Fibroblast of the conjunctiva (primary cell): ENCODE results near the gene RNF224.

ENCODE experiments used
- DNase-seq: peaks from one replicate; pipeline ENCODE4 v3.0.0-alpha.2; 2010; ENCODE audit warnings: low read depth

RNF224 gene

DNA sequence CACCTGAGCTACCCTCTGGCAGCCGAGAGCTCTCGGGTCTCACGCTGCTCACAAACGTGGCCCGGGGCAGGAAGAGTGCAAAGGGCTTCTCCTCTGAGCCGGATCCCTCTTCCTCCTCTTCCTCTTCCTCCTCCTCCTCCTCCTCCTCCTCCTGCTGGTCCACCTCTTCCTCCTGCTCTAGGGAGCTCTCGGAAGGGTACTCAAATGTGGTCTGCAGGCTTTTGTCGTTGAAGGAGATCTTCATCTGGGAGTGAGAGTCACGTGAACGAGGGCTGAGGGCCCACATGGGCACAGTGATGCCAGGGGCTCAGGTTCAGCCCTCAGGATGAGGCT is 34.9 kb upstream of the RNF224 start:
- DNase-seq, result no peak

DNA sequence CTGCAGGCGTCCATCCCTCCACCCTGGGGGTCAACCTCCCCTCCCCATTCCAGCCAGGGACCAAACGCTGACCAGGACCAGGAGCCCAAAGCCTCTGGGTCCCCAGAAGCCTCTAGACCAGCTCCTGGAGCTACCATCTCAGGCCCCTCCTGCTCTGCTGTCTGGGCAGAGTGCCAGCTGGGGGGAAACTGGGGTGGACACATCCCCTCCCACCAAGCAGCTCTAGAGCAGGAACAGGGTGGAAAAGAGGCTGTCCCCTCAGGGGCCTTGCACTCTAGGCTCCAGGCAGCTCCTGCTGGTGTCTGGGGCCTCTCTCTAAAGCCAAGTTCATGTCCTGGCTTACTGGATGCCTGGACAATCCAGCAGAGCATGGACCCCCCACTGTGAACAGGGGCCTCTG is 34.4 kb upstream of the RNF224 start:
- DNase-seq, result no peak

DNA sequence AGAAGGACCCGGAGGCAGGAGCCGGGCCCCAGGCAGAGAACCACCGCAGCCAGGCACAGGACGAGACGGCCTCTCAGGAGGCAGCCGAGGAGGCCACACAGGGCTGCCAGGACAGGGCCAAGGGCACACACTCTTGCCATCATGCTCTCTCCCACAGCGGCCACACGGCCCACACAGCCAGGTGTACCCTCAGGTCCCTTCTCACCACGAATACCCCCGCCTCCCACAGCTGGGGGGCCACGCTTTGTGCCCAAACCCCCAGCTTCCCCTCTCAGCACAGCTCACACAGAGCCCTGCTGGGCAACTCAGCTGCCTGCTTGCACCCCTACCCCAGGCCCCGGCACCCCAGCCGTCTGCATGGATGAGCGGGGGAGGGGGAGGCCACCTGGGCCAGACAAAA is 33.5 kb upstream of the RNF224 start:
- no peak for DNase-seq

DNA sequence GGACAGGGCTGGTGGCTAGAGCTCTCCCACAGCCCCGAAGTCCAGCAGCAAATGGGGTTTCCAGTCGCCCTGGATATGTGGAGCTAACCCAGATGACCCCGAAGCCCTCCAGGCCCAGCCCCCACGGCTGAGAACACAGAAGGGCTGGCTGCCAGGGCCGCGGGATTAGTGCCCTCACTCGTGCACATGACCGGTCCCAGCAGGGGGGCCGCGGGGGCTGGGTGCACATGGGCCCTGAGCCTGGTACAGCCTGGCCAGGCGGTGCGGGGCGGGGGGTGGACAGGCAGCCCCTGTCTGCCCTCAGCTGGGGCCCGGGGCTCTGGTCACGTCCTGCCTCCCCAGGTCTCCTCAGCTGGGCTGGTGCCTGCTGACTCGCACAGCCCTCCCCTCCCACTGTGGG is 32.9 kb upstream of the RNF224 start:
- DNase-seq, result no peak

DNA sequence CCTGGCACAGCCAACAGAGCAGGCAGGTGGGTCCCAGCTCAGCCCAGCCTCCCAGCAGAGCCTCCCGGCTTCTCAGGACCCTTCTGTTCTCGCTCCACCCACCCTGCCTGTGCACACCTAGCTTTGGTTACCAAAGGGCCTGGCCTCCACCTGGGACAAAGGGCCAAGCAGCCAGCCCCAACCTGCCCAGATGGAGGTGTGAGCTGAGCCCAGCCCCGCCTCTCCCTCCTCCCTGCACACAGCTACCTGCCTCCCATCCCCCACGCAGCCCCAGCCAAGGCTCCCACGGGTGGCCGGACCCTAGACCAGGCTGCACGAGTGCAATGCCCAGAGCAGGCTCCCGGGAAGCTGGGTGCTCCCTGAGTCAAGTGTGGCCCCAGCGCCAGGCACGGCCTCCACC is 32.4 kb upstream of the RNF224 start:
- DNase-seq, result no peak

DNA sequence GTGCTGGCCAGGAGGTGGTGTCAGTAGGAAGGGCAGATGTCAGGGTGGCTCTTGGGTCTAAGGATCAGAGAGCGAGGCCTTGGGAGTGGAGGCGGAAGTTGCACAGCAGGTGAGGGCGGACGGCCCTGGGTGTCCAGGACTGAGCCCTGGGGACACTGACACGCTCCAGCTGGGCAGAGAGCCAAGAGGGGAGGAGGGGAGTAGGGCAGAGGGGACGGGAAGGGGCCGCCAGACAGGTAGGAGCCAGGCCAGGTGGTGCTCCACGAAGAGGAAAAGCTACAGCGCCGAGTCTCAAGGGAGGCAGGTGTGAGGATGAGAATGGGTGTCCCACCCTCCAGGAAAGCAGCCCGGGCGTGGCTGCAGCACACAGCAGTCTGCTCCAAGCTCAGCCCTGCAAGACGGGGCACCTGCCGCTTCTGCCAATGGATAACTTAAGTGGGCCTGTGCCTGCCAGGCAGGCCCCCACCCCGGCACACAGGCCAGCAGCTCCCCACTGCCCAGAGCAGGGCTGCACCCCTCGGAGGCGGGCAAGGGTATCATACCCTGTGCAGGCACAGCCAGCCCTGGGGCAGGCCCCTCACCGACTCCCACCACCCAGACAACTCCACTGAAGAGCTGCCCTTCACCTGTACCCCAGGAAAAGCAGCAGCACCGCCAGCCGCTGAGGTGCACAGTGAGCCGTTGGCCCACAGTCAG is 31.6 kb upstream of the RNF224 start:
- no peak for DNase-seq

DNA sequence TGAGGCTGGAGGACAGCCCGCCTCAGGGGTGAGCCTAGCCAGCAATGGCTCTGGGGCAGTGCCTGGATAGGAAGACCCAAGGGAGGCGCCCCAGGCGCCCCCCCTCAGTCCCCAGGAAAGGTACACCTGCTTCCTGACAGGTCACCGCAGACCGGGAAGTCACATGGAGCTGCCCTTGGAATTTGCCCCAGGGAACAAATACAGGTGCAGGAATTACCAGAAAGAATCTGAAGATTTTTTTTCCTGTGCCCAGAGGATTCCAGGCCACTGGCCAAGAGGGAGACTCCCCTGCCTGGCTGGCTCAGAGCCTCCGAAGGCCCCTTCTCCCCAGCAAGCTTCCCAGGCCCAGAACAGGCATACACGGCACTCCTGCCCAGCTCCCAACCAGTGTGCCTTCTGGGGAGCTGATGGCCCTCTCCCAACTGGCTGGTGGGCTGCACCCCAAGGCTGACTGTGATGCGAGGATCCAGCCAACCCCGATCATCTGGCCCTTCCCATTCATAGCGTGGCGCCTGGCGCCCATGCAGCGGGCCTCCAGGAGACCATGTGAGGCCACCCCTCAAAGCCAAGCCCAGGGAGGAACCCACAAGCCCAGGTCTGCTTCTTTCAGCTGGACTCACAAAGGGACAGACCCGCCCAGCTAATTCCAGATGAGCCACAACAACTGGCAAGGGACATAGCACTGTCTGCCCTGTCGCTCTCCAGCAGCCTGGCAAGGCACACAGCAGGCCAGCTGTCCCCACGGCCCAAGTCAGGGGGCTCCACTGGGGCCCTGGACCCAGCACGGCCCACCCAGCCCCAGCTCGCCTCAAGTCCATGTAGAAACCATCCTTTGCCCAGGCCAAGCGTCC is 29.0 kb upstream of the RNF224 start:
- no peak for DNase-seq

DNA sequence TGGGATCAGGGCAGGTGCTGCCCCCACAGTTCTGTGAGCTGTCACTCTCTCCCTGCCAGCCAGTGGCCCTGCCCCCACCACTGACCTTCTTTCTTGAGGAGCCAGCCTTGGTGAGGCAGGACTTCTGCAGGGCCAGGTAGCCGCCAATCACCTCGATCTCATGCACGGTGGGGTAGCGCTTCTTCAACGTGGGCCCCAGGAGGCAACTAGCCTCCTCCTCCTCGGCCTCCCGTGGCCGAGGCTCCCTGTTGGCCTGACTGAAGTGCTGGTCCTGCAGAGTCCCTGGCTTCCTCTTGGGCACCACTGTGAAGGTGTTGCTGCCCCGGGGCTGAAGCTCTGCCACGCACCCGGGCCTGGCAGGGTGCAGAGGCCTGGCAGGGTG is 28.4 kb upstream of the RNF224 start:
- no peak for DNase-seq

DNA sequence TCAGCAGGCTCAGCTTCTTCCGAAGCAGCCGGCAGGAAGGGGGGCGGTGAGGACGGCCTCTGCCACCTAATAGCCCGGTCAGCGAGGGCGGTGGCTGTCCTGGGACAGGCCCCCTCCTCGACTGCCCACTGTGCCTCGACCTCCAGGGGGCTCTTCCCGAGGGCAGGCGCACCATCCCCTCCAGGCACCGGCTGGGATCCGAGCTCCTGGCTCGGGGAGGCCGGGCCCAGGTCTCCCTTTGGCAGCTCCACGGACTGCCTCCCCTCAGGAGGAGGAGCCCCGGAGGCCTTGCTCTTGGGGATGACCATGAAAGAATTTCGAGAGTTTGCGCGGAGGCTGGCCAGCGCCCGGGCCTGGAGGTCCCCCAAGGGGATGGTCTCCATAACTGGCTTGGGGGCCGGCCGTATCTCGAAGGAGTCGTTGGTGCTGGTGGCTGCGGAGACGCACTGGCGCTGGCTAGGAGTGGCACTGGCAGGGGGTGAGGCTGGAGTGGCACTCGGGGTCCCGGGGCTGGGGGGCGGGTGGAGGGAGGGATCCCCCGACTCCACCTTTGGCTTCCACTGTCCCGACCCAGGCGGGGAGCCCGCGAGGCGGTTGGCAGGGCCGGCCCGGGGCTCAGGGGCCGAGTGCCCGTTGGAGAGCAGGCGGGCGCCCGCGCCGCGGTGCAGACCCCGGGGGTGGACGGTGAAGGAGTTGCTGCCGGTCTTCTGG is 27.7 kb upstream of the RNF224 start:
- DNase-seq, result no peak

DNA sequence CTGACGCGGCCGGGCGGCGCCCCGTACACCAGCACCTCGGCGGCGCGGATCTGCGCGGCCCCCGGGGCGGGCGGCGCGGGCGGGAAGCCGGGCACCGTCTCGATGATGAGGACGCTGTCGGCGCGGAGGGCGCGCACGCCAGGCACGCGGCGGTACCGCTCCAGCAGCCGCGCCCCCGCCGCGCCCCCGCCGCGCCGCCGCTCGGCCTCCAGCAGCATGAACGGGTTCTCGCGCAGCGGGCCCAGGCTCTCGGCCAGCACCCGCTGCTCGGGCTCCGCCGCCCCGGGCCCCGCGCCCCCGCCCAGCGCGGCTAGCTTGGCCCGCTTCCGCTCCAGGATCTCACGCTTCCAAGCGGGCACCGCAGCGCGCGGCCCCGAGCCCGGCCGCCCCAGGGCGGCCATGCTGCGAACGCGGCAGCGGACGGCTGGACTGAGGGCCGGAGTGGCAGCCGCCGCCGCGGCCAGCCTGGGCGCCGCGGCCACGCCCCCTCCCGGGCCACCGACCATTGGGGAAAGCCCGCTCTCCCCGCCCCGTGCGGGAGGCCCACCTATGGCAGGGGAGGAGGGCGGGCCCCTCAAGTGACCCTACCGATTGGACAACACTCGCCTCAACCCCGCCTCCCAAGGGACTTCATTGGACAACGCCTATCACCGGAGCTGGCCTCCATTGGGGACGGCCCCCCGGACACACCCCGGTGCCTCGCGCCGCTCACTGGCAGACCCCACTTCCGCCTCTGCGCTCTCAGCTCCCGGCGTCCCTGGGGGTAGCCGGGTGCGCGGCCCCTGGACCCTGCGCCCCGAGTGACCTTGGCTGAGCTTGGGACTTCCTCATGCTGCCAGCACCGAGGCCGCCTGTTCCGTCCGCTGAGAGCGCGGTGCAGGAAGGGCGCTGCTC is 26.7 kb upstream of the RNF224 start, which contains the start of gene TPRN:
TPRN (minus strand) TSS at position 431 of the 894 bp plus-strand sequence; CDS start at position 401, 30 bp downstream.
- peak; percentile 99 for DNase-seq

DNA sequence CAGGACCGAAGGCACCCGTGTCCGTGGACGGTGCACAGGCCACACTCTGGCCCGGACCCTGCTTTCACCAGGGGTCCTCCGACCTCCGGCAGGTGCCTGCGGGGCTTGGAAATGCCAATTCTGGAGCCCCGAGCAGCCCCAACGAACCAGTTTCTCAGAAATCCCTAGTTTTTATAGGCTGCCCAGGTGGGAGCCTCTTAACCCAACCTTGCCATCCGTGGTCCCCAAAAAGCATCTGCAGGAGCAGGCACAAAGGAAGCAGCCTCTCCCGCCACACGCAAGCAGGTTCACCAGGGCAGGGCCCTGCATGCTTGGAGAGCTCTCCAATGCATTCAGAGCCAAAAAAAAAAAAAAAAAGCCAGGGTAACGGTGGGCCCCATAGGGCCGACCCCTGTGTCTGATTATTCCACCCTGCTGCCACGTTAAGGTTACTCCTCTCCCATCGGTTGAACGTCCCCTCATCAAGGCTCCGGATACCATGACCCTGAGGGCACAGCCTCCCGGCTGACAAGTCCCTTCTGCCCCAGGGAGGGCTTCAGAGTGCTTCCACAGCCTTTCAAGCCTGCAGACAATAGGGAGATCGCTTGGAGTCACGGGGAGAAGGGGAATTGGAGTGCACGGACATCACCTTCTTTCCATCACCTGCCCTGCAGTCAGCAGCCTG is 26.0 kb upstream of the RNF224 start:
- DNase-seq, result no peak

DNA sequence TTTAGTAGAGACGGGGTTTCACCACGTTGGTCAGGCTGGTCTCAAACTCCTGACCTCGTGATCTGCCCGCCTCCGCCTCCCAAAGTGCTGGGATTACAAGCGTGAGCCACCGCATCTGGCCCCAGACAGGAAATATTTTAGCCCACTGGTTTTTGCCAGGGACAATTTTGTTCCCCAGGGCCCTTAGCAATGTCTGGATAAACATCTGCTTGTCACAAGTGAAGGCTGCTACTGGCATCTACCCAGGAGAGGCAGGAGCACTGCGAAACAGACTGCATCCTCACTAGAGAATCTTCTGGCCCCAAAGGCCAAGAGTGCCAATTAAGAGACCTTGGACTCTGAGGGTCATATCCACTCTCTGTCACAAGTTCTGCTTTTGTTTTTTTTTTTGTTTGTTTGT is 24.3 kb upstream of the RNF224 start:
- no peak for DNase-seq

DNA sequence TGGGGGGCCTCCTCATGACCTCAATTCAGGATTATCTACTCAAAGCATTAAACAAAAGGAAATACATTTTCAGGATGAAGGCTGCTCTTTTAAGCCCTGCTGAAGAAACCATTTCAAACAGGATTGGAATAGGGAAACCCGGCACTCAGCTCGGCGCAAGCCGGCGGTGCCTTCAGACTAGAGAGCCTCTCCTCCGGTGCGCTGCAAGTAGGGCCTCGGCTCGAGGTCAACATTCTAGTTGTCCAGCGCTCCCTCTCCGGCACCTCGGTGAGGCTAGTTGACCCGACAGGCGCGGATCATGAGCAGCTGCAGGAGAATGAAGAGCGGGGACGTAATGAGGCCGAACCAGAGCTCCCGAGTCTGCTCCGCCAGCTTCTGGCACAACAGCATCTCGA is 22.6 kb upstream of the RNF224 start:
- no peak for DNase-seq

DNA sequence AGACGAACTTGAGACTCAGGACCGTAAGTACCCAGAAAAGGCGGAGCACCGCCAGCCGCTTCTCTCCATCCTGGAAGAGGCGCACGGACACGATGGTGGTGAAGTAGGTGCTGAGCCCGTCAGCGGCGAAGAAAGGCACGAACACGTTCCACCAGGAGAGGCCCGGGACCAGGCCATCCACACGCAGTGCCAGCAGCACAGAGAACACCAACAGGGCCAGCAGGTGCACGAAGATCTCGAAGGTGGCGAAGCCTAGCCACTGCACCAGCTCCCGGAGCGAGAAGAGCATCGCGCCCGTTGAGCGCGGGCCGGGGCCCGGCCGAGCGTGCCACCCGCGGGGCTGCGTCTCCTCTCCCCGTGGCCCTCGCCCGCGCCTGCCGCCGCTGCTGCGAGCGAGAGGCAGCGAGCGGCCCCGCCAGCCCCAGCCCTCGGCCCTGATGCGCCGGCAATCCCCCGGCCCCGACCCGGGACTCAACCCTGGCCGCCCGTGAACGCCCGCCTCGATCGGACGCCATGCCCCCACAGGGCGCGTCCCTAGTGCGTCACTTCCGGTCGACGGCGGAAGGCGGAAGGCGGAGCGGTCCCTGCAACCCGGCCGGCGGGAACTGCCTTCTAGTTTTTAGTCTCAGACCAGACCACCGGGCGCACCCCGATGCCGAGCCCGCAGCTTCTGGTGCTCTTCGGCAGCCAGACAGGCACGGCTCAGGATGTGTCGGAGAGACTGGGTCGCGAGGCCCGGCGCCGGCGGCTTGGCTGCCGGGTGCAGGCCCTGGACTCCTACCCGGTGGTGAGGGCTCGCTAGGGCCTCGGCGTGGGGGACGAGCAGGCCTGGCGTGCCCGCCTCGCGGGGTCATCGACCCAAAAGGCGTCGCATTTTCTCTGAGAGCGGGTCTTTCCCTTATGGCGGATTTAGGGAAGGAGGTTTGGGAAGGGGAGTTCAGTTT is 21.9 kb upstream of the RNF224 start, which contains the start of the genes NDOR1 and TMEM203:
NDOR1 (plus strand) TSS at position 575 of the 944 bp plus-strand sequence; CDS start at position 653, 78 bp downstream.
TMEM203 (minus strand) TSS at position 523 of the 944 bp plus-strand sequence; CDS start at position 289, 234 bp downstream.
- peak; percentile 28 for DNase-seq

DNA sequence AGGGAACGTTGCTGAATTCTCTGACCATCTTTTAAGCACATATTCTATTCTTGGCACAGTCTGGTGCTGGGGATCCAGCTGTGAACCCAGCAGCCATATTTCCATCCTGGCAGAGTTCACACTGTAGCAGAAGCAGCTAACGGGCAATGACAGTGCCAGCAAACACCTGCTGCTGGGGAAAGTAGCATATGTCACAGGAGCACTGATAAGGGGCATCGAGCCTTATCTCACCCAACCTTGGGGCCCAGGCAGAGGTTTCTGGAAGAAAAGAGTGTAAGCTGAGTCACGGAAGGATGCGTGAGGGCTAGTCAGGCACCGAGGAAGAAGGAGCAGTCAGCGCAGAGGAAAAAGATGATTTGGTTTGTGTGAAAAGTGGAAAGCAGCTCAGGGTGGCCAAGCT is 20.7 kb upstream of the RNF224 start:
- no peak for DNase-seq

DNA sequence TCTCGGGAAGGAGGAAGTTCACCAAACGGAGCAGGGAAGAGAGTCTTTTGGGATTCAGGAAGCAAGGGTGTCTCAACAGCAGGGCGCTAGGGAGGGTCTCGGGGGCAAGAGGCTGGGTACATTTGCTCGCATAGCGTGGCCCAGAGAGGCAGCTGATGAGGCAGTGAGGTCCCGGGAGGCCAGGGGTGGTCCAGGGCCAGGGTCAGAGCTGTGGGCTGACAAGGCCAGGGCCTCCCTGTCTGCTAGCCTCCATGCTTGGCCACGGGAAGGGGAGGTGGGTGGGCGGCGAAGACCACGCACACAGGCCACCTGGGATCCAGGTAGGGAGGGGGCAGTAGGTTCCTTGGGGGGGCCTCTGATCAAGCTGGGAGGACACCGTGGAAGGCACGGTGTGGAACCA is 15.8 kb upstream of the RNF224 start:
- DNase-seq, result no peak

DNA sequence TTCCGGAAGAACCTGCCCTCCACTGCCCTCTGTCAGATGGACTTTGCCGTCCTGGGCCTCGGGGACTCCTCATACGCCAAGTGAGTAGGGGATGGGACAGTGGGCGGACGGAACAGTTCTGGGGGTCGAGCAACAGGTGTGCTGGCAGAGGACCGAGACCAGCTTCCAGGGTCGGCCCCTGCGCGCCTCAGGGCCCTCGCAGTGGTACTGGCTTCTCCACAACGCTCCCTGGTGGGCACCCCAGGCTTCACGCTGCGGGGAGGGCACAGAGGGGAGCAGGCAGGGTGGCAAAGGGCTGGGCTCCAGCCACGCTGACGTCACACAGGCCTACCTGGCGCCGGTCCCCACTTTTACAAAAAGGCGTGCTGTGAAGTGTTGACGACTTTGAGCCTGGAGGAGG is 14.8 kb upstream of the RNF224 start:
- DNase-seq, result no peak

DNA sequence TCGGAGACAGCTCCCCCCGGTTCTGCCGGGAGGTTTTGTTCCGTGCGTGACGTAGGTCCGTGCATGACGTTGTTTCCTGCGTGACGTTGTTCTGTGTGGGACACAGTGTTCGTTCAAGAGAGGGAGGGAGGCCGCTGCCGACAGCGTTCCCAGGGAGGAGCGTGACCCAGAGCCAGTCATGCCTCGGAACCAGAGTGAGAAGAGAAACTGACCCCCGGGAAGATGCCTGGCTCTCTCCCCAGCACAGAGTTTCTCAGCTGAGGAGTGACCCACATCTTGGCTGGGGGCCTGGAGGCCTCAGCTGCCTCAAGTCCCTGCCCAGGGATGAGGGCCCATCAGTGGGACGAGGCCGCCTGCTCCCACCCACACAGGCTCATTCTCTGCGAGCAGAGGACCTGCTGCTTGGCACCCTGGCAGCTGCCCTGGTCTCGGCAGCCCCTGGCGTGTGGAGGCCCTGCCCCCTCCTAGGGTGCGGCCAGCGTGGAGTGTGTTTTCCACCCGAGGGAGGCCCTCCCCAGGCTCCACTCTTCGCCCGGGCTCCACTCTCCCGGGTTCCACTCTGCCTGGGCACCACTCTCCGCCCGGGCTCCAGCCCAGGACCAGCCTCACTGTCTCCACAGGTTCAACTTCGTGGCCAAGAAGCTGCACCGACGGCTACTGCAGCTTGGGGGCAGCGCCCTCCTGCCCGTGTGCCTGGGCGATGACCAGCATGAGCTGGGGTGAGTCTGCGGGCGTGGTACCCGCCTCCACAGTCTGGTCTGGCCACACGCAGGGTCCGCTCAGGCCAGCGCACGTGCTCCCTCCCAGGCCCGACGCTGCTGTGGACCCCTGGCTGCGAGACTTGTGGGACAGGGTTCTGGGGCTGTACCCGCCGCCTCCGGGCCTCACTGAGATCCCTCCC is 13.9 kb upstream of the RNF224 start:
- no peak for DNase-seq

DNA sequence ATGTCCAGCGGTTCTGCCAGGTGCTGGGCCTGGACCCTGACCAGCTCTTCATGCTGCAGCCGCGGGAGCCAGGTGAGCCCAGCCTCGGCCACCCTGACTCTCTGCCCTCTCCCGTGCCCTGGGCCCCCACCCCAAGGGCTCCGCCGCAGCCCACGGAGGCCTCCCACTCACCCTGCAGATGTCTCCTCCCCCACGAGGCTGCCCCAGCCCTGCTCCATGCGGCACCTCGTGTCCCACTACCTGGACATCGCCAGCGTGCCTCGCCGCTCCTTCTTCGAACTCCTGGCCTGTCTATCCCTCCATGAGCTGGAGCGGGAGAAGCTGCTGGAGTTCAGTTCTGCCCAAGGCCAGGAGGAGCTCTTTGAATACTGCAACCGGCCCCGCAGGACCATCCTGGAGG is 12.7 kb upstream of the RNF224 start:
- no peak for DNase-seq
